ENCODE measurements around the gene SNAP29. TPM values are rescaled to one million over a fixed set of nuclear protein-coding genes. Genes with fewer than 3 reads are reported as not detected.

The SNAP29 gene
- total RNA-seq, 2 donors from 2014 or later, result 7.6 to 9.6 TPM

DNA sequence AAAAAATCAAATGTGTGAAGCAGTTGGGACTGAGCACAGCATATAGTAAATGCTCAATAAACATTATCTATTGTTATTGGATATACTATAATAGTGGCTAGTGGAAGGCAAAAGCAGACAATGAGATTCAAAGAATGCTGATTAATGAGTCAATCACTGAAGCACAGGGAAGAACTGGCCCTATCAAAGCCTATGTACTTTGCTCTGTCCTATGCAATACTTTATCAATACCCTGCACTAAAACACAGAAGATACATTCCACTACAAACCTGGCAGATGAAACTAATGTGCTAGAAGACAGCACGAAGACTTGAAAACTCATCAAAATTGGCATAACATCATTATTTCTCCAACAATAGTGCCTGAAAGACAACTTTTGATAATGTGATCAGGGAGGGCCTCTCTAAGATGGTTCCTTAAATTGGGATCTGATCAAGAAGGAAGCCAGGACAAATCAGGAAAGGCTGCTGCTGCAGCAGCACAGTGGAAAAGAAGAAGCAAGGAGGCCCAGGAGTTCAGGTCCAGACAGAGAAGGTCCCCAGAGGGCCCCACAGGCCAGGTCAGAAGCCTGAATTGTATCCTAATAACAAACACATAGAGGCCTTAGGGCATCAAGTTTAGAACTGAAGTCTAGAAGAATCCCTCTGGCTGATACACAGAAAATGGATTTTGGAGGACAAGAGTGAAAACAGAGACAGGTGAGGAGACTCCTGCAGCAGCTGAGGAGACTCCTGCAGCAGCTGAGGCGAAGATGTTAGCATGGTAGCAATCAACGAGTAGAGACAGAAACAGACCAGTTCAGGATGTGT is 18.8 kb upstream of the SNAP29 start:
- H3K4me1 ChIP-seq, result peaks cover 20% of the 10 kb centered on the region
- ATAC-seq, result no peak
- no peak for DNase-seq
- no peak overlapping the region for H3K4me3 ChIP-seq
- H3K27me3 ChIP-seq, result no peaks in the 10 kb centered on the region
- WGBS, 2 donors, result 94% methylated on average over 3 of the region's 3 CpGs
- no peak overlapping the region for H3K27ac ChIP-seq
- no peaks in the 10 kb centered on the region for H3K36me3 ChIP-seq (replicated peaks in 1 of 2; ENCODE audit: insufficient read depth in 1 of 2, low read depth in 2 of 2)
- no peak for TF ChIP-seq POLR2A (IDR thresholded peaks at IDR 0.05)
- TF ChIP-seq, protein P1, sequence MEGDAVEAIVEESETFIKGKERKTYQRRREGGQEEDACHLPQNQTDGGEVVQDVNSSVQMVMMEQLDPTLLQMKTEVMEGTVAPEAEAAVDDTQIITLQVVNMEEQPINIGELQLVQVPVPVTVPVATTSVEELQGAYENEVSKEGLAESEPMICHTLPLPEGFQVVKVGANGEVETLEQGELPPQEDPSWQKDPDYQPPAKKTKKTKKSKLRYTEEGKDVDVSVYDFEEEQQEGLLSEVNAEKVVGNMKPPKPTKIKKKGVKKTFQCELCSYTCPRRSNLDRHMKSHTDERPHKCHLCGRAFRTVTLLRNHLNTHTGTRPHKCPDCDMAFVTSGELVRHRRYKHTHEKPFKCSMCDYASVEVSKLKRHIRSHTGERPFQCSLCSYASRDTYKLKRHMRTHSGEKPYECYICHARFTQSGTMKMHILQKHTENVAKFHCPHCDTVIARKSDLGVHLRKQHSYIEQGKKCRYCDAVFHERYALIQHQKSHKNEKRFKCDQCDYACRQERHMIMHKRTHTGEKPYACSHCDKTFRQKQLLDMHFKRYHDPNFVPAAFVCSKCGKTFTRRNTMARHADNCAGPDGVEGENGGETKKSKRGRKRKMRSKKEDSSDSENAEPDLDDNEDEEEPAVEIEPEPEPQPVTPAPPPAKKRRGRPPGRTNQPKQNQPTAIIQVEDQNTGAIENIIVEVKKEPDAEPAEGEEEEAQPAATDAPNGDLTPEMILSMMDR (IDR thresholded peaks at IDR 0.05), result no peak
- H3K9me3 ChIP-seq, result no peaks in the 10 kb centered on the region
- intact Hi-C loops (cut with DNase I), result no loop called here

DNA sequence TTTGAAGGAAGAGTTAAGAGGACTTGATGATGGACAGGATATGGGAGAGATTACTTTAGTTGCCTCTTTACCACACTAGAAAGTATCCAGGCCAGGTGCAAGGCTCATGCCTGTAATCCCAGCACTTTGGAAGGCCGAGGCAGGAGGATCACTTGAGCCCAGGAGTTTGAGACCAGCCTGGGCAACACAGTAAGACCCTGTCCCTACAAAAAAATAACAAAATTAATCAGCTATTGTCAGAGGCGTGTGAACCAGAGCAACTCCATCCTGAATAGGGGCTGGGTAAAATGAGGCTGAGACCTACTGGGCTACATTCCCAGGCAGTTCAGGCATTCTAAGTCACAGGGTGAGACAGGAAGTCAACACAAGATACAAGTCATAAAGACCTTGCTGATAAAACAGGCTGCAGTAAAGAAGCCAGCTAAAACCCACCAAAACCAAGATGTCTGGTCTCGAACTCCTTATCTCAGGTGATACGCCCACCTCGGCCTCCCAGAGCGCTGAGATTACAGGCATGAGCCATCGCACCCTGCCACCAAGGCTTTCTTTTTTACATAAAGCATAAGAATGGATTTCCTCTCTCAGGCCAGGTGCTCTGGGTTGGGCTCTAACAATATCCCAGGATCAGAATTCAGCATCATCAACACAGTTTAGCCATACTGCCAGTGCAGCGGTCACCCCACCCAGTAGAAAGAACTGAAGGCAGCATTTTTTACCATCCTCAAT is 18.0 kb upstream of the SNAP29 start:
- Histone ChIP-seq H3K27ac (no peak overlapping the region), H3K27me3 (no peaks in the 10 kb centered on the region), H3K9me3 (no peaks in the 10 kb centered on the region), H3K4me3 (no peak overlapping the region), H3K36me3 (replicated peaks in 1 of 2; ENCODE audit: insufficient read depth in 1 of 2, low read depth in 2 of 2) (no peaks in the 10 kb centered on the region), H3K4me1 (peaks cover 20% of the 10 kb centered on the region)
- intact Hi-C loops (cut with DNase I), result no loop called here
- TF ChIP-seq POLR2A (IDR thresholded peaks at IDR 0.05), result no peak
- TF ChIP-seq, protein P1 (IDR thresholded peaks at IDR 0.05), result no peak
- WGBS, 2 donors, result 72 to 80% methylated on average over 8 of the region's 8 CpGs
- no peak for DNase-seq
- no peak for ATAC-seq

- no peaks in the 10 kb centered on the region for H3K9me3 ChIP-seq
- DNase-seq (no peak), ATAC-seq (no peak)
- intact Hi-C loops (cut with DNase I), result no loop called here
- H3K27ac ChIP-seq, result no peak overlapping the region
- TF ChIP-seq POLR2A (IDR thresholded peaks at IDR 0.05), result no peak
- TF ChIP-seq, protein P1 (IDR thresholded peaks at IDR 0.05), result no peak
- 8 to 19% methylated on average over 2 of the region's 2 CpGs for WGBS, 2 donors
- no peaks in the 10 kb centered on the region for H3K27me3 ChIP-seq
- no peak overlapping the region for H3K4me3 ChIP-seq
- H3K4me1 ChIP-seq, result peaks cover 20% of the 10 kb centered on the region
- H3K36me3 ChIP-seq (replicated peaks in 1 of 2; ENCODE audit: insufficient read depth in 1 of 2, low read depth in 2 of 2), result no peaks in the 10 kb centered on the region
Measured at GRCh38 chr22:20843501-20843900, 15.3 kb upstream of the SNAP29 start.

- Histone ChIP-seq H3K27me3 (no peaks in the 10 kb centered on the region), H3K36me3 (replicated peaks in 1 of 2; ENCODE audit: insufficient read depth in 1 of 2, low read depth in 2 of 2) (no peaks in the 10 kb centered on the region), H3K9me3 (no peaks in the 10 kb centered on the region), H3K4me3 (no peak overlapping the region), H3K27ac (no peak overlapping the region), H3K4me1 (peaks cover 20% of the 10 kb centered on the region)
- 67% methylated on average over 5 of the region's 5 CpGs for WGBS, 2 donors
- ATAC-seq, result no peak
- no peak for TF ChIP-seq POLR2A (IDR thresholded peaks at IDR 0.05)
- TF ChIP-seq, protein P1 (IDR thresholded peaks at IDR 0.05), result no peak
- intact Hi-C loops (cut with DNase I), result no loop called here
- DNase-seq, result no peak
Measured at GRCh38 chr22:20844055-20845037, 14.5 kb upstream of the SNAP29 start.

Measured in body of pancreas (tissue), 4 donors.